HG02759 (cell line): ENCODE measurements around the gene CNTNAP2.
"Not testable (repeated sequence)": the region's sequence is repeated elsewhere in the genome, so short reads cannot be mapped to it uniquely, and the experiment has no call there.

ENCODE experiments used
- ATAC-seq: cut with Tn5 transposase; IDR thresholded peaks from one replicate; pipeline ENCODE4 v1.9.1; 2021; ENCODE audit warnings: mild to moderate bottlenecking, moderate library complexity; ENCODE audit not compliant: unreplicated experiment

CNTNAP2 gene

GRCh38 chr7:148031811-148032210, 1915.2 kb downstream of the CNTNAP2 start:
- no peak for ATAC-seq

GRCh38 chr7:148035950-148036349, 1919.3 kb downstream of the CNTNAP2 start:
- ATAC-seq = no peak

- ATAC-seq = no peak
Measured at GRCh38 chr7:148037044-148037443, 1920.4 kb downstream of the CNTNAP2 start.

GRCh38 chr7:148041156-148041555, 1924.6 kb downstream of the CNTNAP2 start:
- no peak for ATAC-seq

GRCh38 chr7:148042935-148043631, 1926.5 kb downstream of the CNTNAP2 start:
- ATAC-seq = no peak

- ATAC-seq = no peak
Measured at GRCh38 chr7:148044173-148044572, 1927.6 kb downstream of the CNTNAP2 start.

- ATAC-seq = no peak
Measured at GRCh38 chr7:148045521-148045920, 1928.9 kb downstream of the CNTNAP2 start.

GRCh38 chr7:148049068-148049467, 1932.5 kb downstream of the CNTNAP2 start:
- no peak for ATAC-seq

GRCh38 chr7:148050492-148051158, 1934.0 kb downstream of the CNTNAP2 start:
- no peak for ATAC-seq

GRCh38 chr7:148056406-148056805, 1939.8 kb downstream of the CNTNAP2 start:
- no peak for ATAC-seq

- ATAC-seq = no peak
Measured at GRCh38 chr7:148058092-148058491, 1941.5 kb downstream of the CNTNAP2 start.

GRCh38 chr7:148058753-148059152, 1942.2 kb downstream of the CNTNAP2 start:
- no peak for ATAC-seq

GRCh38 chr7:148060724-148061123, 1944.1 kb downstream of the CNTNAP2 start:
- ATAC-seq = peak; percentile 82

GRCh38 chr7:148078111-148078510, 1961.5 kb downstream of the CNTNAP2 start:
- ATAC-seq = not testable (repeated sequence)

GRCh38 chr7:148079206-148080080, 1962.8 kb downstream of the CNTNAP2 start:
- no peak for ATAC-seq

- no peak for ATAC-seq
Measured at GRCh38 chr7:148083448-148083847, 1966.8 kb downstream of the CNTNAP2 start.

- ATAC-seq = peak; percentile 75
Measured at GRCh38 chr7:148084138-148084537, 1967.5 kb downstream of the CNTNAP2 start.

GRCh38 chr7:148091882-148092281, 1975.3 kb downstream of the CNTNAP2 start:
- no peak for ATAC-seq

GRCh38 chr7:148093375-148094166, 1977.0 kb downstream of the CNTNAP2 start:
- no peak for ATAC-seq

GRCh38 chr7:148095066-148095465, 1978.5 kb downstream of the CNTNAP2 start:
- no peak for ATAC-seq
